Measurements from ENCODE around the gene ZFPL1.

GRCh38 chr11:65090628-65091027 is 6.6 kb downstream of the ZFPL1 start:
- TF ChIP-seq, protein P1, sequence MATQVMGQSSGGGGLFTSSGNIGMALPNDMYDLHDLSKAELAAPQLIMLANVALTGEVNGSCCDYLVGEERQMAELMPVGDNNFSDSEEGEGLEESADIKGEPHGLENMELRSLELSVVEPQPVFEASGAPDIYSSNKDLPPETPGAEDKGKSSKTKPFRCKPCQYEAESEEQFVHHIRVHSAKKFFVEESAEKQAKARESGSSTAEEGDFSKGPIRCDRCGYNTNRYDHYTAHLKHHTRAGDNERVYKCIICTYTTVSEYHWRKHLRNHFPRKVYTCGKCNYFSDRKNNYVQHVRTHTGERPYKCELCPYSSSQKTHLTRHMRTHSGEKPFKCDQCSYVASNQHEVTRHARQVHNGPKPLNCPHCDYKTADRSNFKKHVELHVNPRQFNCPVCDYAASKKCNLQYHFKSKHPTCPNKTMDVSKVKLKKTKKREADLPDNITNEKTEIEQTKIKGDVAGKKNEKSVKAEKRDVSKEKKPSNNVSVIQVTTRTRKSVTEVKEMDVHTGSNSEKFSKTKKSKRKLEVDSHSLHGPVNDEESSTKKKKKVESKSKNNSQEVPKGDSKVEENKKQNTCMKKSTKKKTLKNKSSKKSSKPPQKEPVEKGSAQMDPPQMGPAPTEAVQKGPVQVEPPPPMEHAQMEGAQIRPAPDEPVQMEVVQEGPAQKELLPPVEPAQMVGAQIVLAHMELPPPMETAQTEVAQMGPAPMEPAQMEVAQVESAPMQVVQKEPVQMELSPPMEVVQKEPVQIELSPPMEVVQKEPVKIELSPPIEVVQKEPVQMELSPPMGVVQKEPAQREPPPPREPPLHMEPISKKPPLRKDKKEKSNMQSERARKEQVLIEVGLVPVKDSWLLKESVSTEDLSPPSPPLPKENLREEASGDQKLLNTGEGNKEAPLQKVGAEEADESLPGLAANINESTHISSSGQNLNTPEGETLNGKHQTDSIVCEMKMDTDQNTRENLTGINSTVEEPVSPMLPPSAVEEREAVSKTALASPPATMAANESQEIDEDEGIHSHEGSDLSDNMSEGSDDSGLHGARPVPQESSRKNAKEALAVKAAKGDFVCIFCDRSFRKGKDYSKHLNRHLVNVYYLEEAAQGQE (IDR thresholded peaks at IDR 0.05; ENCODE audit: low read depth, low read length) = no peak
- TF ChIP-seq SMAD1 (IDR thresholded peaks at IDR 0.05; ENCODE audit: low read depth, partially characterized antibody) (no peak), EP300 (IDR thresholded peaks at IDR 0.05; ENCODE audit: borderline replicate concordance in 1 of 2, control insufficient read depth in 1 of 2, low read depth in 2 of 2, low read length in 2 of 2) (no peak), EZH2 (IDR thresholded peaks at IDR 0.05; ENCODE audit: borderline replicate concordance, control insufficient read depth, low read depth, low read length) (no peak), HDAC6 (IDR thresholded peaks at IDR 0.05; ENCODE audit: unreplicated experiment) (no peak), POLR2AphosphoS5 (IDR thresholded peaks at IDR 0.05; ENCODE audit: low read length) (no peak), CREB1 (IDR thresholded peaks at IDR 0.05; ENCODE audit: low read depth) (no peak), KDM1A (IDR thresholded peaks at IDR 0.05; ENCODE audit: borderline replicate concordance) (no peak)
- TF ChIP-seq, protein P2, sequence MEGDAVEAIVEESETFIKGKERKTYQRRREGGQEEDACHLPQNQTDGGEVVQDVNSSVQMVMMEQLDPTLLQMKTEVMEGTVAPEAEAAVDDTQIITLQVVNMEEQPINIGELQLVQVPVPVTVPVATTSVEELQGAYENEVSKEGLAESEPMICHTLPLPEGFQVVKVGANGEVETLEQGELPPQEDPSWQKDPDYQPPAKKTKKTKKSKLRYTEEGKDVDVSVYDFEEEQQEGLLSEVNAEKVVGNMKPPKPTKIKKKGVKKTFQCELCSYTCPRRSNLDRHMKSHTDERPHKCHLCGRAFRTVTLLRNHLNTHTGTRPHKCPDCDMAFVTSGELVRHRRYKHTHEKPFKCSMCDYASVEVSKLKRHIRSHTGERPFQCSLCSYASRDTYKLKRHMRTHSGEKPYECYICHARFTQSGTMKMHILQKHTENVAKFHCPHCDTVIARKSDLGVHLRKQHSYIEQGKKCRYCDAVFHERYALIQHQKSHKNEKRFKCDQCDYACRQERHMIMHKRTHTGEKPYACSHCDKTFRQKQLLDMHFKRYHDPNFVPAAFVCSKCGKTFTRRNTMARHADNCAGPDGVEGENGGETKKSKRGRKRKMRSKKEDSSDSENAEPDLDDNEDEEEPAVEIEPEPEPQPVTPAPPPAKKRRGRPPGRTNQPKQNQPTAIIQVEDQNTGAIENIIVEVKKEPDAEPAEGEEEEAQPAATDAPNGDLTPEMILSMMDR (IDR thresholded peaks at IDR 0.05 in 2 of 3, conservative IDR thresholded peaks at IDR 0.05 in 1 of 3; ENCODE audit: control insufficient read depth in 2 of 3, extremely low read depth in 1 of 3, insufficient read depth in 1 of 3, low read depth in 3 of 3, low read length in 3 of 3) = no peak
- TF ChIP-seq, protein P3, sequence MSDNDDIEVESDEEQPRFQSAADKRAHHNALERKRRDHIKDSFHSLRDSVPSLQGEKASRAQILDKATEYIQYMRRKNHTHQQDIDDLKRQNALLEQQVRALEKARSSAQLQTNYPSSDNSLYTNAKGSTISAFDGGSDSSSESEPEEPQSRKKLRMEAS (IDR thresholded peaks at IDR 0.05; ENCODE audit: low read depth, low read length) = no peak

All from GM12878 (cell line).